Neural progenitor cell (in vitro differentiated cells): ENCODE measurements around the gene TDRD9. TPM values are rescaled to one million over a fixed set of nuclear protein-coding genes. Genes with fewer than 3 reads are reported as not detected.

Experiments
- DNase-seq: peaks from one replicate; pipeline ENCODE4 v3.0.0-alpha.2; 2016; ENCODE audit warnings: low spot score
- H2AFZ ChIP-seq: fragments of 200-600 bp; sonication (generic); replicated peaks from 2 replicates; pipeline ENCODE4 v1.6.1; 2016; ENCODE audit warnings: antibody characterized with exemption
- H3F3A ChIP-seq: fragments of 200-600 bp; sonication (generic); 2 replicates; pipeline ENCODE4 v1.6.1; 2016; ENCODE audit warnings: antibody characterized with exemption, low read depth
- H3K27ac ChIP-seq: fragments of 200-600 bp; sonication (generic); 2 replicates; pipeline ENCODE4 v1.5.1; 2016; ENCODE audit warnings: mild to moderate bottlenecking
- H3K27me3 ChIP-seq: fragments of 200-600 bp; sonication (generic); 2 replicates; pipeline ENCODE4 v1.6.1; 2016; ENCODE audit warnings: mild to moderate bottlenecking, moderate library complexity
- H3K36me3 ChIP-seq: fragments of 200-600 bp; sonication (generic); 2 replicates; pipeline ENCODE4 v1.5.1; 2016
- H3K4me1 ChIP-seq: fragments of 200-600 bp; sonication (generic); 2 replicates; pipeline ENCODE4 v1.6.1; 2016; ENCODE audit warnings: mixed run types
- H3K4me2 ChIP-seq: fragments of 200-600 bp; sonication (generic); 2 replicates; pipeline ENCODE4 v1.6.1; 2016
- H3K4me3 ChIP-seq: fragments of 200-600 bp; sonication (generic); 2 replicates; pipeline ENCODE4 v1.5.1; 2016
- H3K79me2 ChIP-seq: fragments of 200-600 bp; sonication (generic); 2 replicates; pipeline ENCODE4 v1.6.1; 2016; ENCODE audit warnings: low read depth
- H3K9ac ChIP-seq: fragments of 200-600 bp; sonication (generic); 2 replicates; pipeline ENCODE4 v1.6.1; 2016
- H3K9me3 ChIP-seq: fragments of 200-600 bp; sonication (generic); 2 replicates; pipeline ENCODE4 v1.5.1; 2016; ENCODE audit warnings: low read depth
- H4K20me1 ChIP-seq: fragments of 200-600 bp; sonication (generic); 2 replicates; pipeline ENCODE4 v1.6.1; 2016; ENCODE audit warnings: low read depth
- H3K27ac Mint-ChIP-seq: 3 replicates; pipeline ENCODE4 v1.8.0; 2021; ENCODE audit warnings: mixed read lengths
- H3K27me3 Mint-ChIP-seq: 2 replicates; pipeline ENCODE4 v1.8.0; 2022; ENCODE audit warnings: low read depth, mild to moderate bottlenecking, inconsistent platforms, moderate library complexity, mixed read lengths; ENCODE audit not compliant: insufficient read depth
- H3K36me3 Mint-ChIP-seq: 3 replicates; pipeline ENCODE4 v1.8.0; 2021; ENCODE audit warnings: mixed read lengths
- H3K4me1 Mint-ChIP-seq: 3 replicates; pipeline ENCODE4 v1.8.0; 2021; ENCODE audit warnings: mixed read lengths
- H3K4me3 Mint-ChIP-seq: 3 replicates; pipeline ENCODE4 v1.8.0; 2021; ENCODE audit warnings: mild to moderate bottlenecking, moderate library complexity, mixed read lengths
- H3K9me3 Mint-ChIP-seq: 3 replicates; pipeline ENCODE4 v1.8.0; 2020; ENCODE audit warnings: mixed read lengths
- CTCF ChIP-seq: fragments of 200-600 bp; sonication (generic); IDR thresholded peaks from 2 replicates; pipeline ENCODE4 v1.5.1; 2017; ENCODE audit warnings: antibody characterized with exemption, mild to moderate bottlenecking
- EZH2 ChIP-seq: fragments of 200-600 bp; sonication (generic); IDR thresholded peaks from 2 replicates; pipeline ENCODE4 v1.6.1; 2017; ENCODE audit warnings: antibody characterized with exemption, mild to moderate bottlenecking, moderate library complexity
- EZH2phosphoT487 ChIP-seq: fragments of 200-600 bp; sonication (generic); IDR thresholded peaks from 2 replicates; pipeline ENCODE4 v1.6.1; 2017; ENCODE audit warnings: antibody characterized with exemption
- total RNA-seq: library from RNA; depleted of rRNA; stranded (reverse); fragments of >200 nt; gene quantifications from 2 replicates; pipeline ENCODE4 v1.2.3, GENCODE V29; 2015; ENCODE audit warnings: low replicate concordance

Gene TDRD9
- total RNA-seq, 1 donor from 2014 or later: not detected

- H3K4me3 Mint-ChIP-seq: no peak overlapping the region
- peaks cover 22% of the 10 kb centered on the region for H3K9me3 Mint-ChIP-seq
- no peaks in the 10 kb centered on the region for H3K36me3 Mint-ChIP-seq
- Histone ChIP-seq H2AFZ (no peak overlapping the region), H3K9me3 (no peaks in the 10 kb centered on the region), H3K36me3 (no peaks in the 10 kb centered on the region), H3K4me2 (no peak overlapping the region), H3K27me3 (no peaks in the 10 kb centered on the region), H3K4me1 (no peaks in the 10 kb centered on the region), H4K20me1 (no peaks in the 10 kb centered on the region), H3F3A (no peaks in the 10 kb centered on the region), H3K4me3 (no peak overlapping the region), H3K79me2 (no peaks in the 10 kb centered on the region), H3K9ac (no peak overlapping the region), H3K27ac (no peak overlapping the region)
- H3K27me3 Mint-ChIP-seq: peaks cover 4% of the 10 kb centered on the region
- no peak for TF ChIP-seq EZH2phosphoT487
- no peak for TF ChIP-seq EZH2
- no peak for TF ChIP-seq CTCF
- no peaks in the 10 kb centered on the region for H3K4me1 Mint-ChIP-seq
- no peak for DNase-seq
- no peak overlapping the region for H3K27ac Mint-ChIP-seq
Observed at GRCh38 chr14:104066719-104067295, 138.6 kb downstream of the TDRD9 start.

GRCh38 chr14:104069541-104069940, 141.3 kb downstream of the TDRD9 start:
- H3K79me2 ChIP-seq: no peaks in the 10 kb centered on the region
- no peaks in the 10 kb centered on the region for H3K4me1 Mint-ChIP-seq
- H3K4me2 ChIP-seq: no peak overlapping the region
- no peak overlapping the region for H3K9ac ChIP-seq
- H4K20me1 ChIP-seq: no peaks in the 10 kb centered on the region
- no peaks in the 10 kb centered on the region for H3K4me1 ChIP-seq
- no peak for TF ChIP-seq EZH2phosphoT487
- TF ChIP-seq EZH2: no peak
- no peak for TF ChIP-seq CTCF
- no peak for DNase-seq
- no peaks in the 10 kb centered on the region for H3K36me3 Mint-ChIP-seq
- no peak overlapping the region for H3K27ac ChIP-seq
- no peak overlapping the region for H3K4me3 ChIP-seq
- no peaks in the 10 kb centered on the region for H3K9me3 ChIP-seq
- no peak overlapping the region for H3K27ac Mint-ChIP-seq
- peaks cover 4% of the 10 kb centered on the region for H3K27me3 Mint-ChIP-seq
- H2AFZ ChIP-seq: no peak overlapping the region
- H3F3A ChIP-seq: no peaks in the 10 kb centered on the region
- H3K36me3 ChIP-seq: no peaks in the 10 kb centered on the region
- H3K4me3 Mint-ChIP-seq: no peak overlapping the region
- H3K9me3 Mint-ChIP-seq: peaks cover 28% of the 10 kb centered on the region
- H3K27me3 ChIP-seq: no peaks in the 10 kb centered on the region

GRCh38 chr14:104072586-104072985, 144.3 kb downstream of the TDRD9 start:
- Mint-ChIP-seq H3K4me3 (no peak overlapping the region), H3K27ac (no peak overlapping the region)
- TF ChIP-seq EZH2: no peak
- no peak for TF ChIP-seq EZH2phosphoT487
- no peak for TF ChIP-seq CTCF

More at GRCh38 chr14:104072586-104072985, 144.3 kb downstream of the TDRD9 start:
- no peaks in the 10 kb centered on the region for H3K36me3 Mint-ChIP-seq
- Histone ChIP-seq H3K4me1 (no peaks in the 10 kb centered on the region), H3K9ac (no peak overlapping the region), H3K4me3 (no peak overlapping the region), H3K36me3 (no peaks in the 10 kb centered on the region), H3K79me2 (no peaks in the 10 kb centered on the region), H4K20me1 (no peaks in the 10 kb centered on the region), H3K9me3 (no peaks in the 10 kb centered on the region), H2AFZ (no peak overlapping the region), H3K27ac (no peak overlapping the region), H3F3A (no peaks in the 10 kb centered on the region), H3K27me3 (no peaks in the 10 kb centered on the region), H3K4me2 (no peak overlapping the region)
- peaks cover 4% of the 10 kb centered on the region for H3K27me3 Mint-ChIP-seq
- DNase-seq: no peak
- peaks cover under 1% of the 10 kb centered on the region for H3K4me1 Mint-ChIP-seq
- H3K9me3 Mint-ChIP-seq: peaks cover 15% of the 10 kb centered on the region
